Stimulated activated CD4-positive, alpha-beta T cell treated with anti-CD3 and anti-CD28 coated beads, Interleukin-15, amount 100 ng/mL, for 24 hours (primary cell): ENCODE results near the gene P2RY11.

Experiments used
- DNase-seq: peaks from one replicate; pipeline ENCODE4 v3.0.0-alpha.2; 2020

The P2RY11 gene

DNA sequence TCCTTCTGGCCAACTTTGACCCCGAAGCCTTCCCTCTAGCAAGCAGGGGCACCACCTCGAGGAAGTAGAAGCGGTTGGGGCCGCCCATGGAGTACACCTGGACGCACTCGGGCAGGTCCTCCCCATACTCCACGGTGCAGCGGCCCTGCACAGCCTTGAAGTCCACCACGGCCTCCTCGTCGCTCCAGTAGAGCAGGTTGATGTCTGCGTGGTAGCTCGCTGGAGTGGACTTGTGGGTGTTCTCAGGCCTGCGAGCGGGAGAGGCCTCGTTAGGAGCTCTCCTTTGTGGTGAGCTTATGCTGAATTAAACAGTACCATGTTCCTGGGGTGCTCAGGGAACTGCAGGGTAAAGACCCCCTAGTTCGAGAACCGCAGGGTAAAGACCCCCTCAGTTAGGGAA is 30.5 kb downstream of the P2RY11 start:
- DNase-seq, result no peak

DNA sequence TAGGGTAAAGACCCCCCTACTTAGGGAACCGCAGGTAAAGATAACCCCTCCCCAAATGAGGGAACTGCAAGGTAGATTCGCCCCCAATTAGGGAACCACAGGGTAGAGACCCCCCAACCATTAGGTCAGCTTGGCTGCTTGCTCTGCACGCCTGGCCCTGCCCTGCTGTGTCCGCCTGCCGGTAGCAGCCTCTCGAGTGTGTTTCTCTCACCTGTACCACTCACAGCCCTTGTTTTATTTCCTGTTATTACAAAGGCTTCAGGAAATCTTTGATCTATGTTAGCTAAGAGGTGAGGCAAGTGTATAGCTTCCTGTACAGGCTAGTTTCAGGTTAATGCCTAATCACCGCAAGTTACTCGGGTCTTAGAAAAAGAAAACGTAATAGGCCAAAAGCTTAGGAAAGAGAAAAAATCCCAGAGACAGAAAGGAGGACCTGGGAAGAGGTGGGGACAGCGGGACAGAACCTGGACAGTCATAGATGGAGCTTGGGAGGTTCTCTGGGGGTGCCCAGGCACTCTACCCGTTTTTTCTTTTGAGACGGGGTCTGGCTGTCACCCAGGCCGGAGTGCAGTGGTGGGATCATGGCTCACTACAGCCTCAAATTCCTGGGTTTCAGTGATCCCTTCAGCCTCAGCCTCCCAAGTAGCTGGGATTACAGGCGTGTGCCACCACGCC is 31.3 kb downstream of the P2RY11 start:
- DNase-seq, result no peak

DNA sequence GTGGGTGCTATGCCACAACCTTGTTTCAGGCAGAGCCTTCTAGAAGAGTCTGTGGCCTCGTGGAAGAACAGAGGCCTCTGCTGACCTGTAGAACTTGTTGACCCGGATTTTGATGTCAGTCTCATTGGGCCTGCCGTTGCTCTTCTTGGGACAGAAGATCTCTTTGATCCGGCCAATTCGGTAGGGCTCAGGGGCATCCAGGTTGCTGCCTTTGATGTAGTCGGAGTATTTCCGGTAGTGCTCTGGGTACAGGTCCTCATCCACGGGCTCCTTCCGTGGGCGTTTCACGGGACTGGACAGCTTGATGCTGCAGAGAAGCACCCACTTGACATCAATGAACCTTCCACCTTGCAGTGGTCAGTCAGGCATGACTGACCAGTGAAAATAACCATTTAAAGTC is 32.2 kb downstream of the P2RY11 start:
- no peak for DNase-seq

DNA sequence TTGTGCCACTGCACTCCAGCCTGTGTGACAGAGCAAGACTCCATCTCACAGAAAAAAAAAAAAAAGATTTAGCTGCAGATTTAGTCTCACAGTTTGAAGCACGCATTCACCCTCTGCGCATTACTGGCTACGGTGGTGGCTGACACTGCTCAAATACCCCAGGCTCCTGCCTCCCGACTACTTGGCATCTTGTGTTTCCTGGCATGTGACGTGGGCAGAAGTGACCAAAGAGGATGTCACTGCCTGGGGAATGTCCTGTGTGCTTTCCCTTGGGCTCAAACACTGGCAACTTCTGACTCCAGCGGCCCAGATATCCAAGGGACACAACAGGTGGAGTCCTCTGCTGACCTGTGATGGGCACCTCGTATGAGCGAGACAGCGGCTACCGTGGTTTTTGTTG is 32.9 kb downstream of the P2RY11 start:
- DNase-seq, result no peak

DNA sequence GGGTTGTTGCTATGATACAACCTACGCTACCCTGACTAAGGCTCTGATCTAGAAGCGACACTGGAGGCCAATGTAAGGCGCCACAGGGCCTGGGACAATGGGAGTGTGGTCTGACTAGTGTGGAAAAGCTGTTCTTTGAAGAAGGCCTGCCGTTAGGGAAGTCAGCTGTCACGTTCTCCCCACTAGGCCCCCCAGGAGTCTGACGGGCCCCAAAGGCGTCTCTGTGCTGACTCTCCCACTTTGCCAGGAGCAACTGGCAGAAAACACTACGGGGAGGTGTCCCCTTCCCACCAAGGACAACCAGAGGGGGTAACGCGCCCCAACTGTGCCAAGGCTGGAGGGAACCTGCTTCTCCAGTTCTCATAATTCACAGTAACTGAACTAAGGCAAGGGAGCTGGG is 33.5 kb downstream of the P2RY11 start:
- no peak for DNase-seq

DNA sequence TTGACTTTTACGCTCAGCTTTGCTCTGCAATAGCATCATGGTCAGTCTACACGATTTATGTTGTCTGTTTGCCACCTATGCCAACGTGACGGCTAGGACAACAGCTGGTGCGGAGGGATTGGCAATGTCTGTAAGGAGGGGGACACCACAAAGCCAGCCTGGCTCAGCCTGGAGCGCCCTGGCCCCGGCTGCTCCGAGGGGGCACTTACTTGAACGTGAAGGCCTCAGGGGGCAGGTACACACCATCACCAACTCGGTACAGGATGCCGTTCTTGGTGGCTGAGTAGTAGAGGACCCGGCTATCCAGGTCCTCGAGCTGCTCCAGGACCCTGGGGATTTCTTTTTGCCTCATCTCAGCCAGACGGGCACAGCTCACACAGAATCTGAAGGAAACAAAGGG is 34.6 kb downstream of the P2RY11 start:
- DNase-seq, result no peak

DNA sequence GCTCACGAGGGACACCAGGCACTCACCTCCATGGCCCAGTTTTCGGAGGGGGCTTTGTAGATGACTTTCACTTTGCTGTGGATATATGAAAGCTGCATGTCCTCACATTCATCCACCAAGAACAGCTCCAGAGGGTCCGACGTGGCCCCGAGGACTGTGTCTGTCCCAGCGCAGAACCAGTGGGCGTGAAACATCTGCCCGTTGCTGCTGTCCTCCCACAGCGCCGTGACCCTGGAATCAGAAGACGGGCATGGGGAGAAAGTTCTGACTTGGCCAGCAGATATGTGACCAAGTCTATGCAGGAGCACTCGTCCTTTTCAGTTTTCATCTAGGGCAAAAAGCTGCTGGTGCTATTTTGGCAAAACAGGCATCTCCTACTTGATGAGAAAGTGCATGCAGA is 37.9 kb downstream of the P2RY11 start:
- no peak for DNase-seq

DNA sequence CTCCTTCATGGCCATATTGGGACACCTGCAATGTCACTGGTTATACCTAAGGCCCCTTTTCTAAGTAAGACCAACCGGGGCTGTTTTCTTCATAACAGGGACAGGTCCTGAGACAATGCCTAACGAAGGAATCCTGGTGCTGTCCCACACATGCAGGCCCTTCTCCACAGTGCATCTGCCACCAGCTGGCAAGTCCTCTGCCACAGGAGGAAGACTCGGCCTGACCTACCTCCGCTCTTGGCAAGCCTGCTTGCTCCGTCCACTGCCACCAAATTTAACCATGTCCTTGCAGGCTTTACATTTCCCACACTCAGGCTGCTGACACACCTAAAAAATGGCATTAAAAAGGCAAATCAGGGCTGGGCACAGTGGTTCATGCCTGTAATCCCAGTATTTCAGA is 40.0 kb downstream of the P2RY11 start:
- DNase-seq, result no peak

DNA sequence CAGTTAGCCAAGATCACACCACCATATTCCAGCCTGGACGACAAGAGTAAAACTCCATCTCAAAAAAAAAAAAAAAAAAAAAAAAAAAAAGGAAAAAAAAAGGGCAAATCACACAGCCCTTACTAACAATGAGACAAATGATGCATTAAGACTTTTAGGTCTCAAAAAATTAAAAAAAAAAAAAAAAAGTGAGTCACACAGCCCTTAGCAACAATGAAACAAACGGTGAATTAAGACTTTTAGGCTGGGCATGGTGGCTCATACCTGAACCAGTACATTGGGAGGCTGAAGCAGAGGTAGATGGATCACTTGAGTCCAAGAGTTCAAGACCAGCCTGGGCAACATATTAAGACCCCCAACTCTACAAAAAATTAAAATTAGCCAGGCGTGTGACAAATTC is 40.6 kb downstream of the P2RY11 start:
- no peak for DNase-seq

DNA sequence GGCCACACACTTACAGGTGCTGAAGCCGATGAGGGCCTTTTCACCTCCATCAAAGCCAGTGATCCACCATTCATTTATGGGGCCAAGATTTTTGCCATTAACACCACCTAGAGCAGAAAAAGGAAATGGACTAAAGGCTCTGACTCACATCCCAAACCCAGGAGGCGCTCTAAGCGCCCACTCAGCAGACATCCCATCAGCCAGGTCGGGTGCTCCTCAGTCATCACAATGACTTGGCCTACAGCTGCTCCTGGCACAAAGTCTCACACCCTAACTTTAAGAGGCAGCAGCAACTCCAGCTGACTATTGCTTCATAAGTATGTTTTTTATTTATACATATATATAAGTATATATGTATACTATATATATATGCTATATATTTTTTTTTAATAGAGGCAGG is 44.3 kb downstream of the P2RY11 start:
- no peak for DNase-seq

DNA sequence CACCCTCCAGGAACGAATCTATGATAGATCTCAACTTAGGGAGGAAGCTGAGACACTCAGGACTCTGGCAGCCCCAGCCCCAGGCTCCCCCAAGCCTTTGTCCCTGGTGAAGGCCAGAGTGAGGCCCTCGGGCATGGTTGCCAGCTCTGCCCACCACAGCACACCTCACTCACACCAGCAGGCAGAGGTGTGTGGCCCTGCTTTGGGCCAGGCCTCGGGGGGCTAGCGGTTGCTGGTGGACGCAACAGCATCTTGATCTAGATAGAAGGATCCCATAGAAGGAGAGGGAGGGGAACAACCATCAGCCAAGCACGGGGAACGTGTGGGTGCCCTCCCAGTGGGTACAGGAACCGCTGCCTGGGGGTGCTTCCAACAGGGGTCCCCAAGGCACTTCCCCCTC is 46.6 kb downstream of the P2RY11 start:
- no peak for DNase-seq

DNA sequence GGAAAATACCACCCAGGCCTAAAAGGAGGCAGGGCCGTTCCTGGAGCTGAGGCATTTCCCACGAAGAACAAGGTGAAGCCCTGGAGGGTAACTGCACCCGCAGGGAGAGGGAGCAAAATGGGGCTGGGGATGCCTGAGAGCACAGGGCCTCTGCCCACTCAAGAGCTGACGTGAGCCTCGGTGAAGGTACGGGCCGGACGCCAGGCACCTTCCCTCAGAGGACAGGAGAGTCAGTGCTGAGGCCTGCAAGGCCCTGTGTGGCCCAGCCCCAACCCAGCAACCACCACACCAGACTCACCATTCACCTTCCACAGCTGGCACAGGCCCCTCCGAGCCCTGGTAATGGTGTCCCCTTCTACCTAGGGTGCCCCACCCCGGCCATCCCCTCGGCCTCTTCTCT is 47.0 kb downstream of the P2RY11 start:
- no peak for DNase-seq

DNA sequence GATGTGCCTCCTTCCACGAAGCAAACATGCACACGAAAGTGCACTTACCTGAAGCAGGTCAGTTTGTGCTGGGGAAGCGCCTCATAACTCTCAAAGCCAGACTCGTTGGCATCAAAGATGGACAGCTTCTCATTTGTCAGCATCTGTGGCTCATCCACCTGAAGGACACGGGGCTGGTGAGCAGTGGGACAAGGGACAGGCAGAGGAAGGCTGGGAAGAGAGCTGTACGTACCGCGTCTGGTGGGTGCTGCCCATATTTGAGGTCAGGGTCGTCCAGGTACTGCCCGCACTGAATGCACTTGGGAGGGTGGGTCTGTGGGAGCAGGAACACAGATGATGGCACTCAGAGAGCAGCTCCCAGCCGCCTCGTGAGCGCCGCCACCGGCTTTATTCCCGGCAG is 48.1 kb downstream of the P2RY11 start:
- no peak for DNase-seq

DNA sequence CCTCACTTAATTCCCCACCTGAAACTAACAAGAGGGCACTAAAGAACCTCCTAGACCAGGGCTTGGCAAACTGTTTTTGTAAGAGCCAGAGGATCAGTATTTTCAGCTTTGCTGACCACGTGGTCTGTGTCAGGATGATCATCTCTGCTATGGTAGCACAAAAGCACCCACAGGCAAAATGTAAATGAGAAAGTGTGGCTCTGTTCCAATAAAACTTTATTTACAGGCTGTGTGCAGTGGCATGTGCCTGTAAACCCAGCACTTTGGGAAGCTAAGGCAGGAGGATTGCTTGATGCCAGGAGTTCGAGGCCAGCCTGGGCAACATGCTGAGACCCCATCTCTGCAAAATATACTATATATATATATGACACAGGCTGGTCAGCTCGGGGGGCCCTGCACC is 52.0 kb downstream of the P2RY11 start:
- DNase-seq, result no peak
